ENCODE measurements around the gene ARL6IP5. TPM values are rescaled to one million over a fixed set of nuclear protein-coding genes. Genes with fewer than 3 reads are reported as not detected.

ARL6IP5 gene, protein sequence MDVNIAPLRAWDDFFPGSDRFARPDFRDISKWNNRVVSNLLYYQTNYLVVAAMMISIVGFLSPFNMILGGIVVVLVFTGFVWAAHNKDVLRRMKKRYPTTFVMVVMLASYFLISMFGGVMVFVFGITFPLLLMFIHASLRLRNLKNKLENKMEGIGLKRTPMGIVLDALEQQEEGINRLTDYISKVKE
- total RNA-seq = 115 and 121 TPM in 2 replicates

DNA sequence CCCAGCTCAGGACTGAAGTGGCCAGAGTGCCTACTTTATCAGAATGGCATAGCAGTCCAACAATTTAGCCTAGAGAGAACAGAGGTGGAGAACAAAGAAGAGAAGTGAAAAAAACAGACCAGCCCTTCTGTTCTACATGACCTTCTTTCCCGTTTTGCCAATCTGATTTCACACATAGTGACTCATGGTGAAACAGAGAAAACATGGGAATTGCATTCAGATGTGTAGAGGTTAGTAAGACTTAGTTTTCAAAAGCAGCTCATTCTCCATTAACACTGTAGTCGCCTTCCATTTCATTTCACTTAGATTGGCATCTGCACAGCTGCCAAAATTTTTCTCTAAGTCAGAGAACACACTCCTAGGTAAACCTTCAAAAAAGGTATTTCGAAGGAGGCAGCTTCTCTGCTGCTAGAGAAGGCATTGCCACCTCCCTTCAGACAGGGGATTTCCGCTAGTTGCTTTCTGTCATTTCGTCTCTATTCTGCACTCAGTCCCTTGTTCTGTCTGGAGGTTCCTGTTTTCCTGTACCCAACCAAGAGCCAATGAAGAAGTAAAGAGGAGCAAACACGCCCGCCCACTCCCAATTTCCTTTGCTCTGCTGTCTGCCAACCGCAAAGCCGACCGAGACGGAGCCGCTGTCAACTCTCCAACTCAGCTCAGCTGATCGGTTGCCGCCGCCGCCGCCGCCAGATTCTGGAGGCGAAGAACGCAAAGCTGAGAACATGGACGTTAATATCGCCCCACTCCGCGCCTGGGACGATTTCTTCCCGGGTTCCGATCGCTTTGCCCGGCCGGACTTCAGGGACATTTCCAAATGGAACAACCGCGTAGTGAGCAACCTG lies at the start of gene ARL6IP5:
Gene ARL6IP5, plus strand, starts transcription at position 612 of the 842 bp plus-strand sequence. Its CDS starts 111 bp downstream, at position 723.

DNA sequence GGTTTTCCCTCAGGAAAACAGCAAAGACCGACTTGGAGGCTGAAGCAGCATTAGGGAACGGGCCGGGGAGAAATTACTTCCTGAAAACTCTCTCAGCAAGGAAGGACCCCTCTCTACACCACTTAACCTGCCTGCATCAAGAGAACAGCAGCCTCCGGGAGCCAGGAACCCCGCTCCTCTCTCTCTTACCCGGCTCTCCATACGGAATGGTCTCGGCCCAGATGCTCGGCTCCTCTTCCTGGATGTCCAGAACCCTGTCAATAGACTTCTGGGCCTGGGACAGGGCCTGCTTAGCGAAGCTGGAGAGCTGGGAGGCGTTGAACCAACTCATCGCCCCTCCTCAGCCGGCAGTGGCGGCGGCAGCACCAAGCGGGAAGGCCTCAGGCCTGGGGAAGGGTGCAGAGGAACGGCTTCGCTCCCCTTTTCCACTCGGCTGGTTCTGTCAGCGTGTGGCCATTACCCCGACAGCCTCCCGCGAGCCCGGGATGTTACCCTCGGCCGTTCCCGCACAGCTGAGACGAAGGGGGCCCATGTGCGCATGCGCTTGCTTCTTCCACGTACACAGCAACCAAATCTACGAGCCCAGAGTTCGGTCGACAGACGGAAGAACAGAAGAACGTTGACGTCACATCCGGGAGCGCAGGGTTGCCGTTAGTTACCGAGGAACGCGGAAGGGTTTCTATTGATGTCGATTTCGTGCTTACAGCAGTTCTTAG lies 32.8 kb upstream of the ARL6IP5 start, which contains the start of gene TMF1:
Gene TMF1, minus strand, starts transcription at position 578 of the 716 bp plus-strand sequence. Its CDS starts 247 bp downstream, at position 331.

DNA sequence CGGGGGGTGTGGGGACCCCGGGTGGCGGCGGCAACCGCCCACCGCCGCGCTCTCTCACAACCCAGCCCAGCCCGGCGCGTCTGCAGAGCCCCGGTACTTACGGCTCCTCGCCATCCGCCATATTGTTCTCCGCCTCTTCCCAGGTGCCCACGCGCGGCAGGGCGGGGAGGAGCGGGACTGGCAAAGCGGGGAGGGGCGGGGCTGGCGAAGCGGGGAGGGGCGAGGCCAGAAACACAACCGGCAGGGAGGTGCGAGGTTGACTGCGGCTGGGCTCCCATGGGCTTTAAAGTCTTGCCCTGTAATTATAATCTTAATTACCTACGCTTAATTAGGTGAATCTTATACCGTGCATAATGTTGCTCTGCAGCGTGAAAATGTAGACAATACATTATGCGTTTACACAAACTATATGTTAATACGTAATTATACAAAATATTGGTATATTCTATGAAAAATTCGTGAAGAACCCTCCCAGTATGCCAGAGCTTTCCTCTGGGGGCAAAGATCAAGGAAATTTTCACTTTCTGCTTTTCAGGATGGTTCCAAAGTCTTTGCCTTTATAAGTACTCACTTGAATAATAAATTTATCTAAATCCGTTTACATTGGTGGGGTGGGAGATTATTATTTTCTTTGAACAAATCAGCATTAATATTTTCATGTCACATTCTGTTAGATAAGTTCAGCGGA lies 4.4 kb upstream of the ARL6IP5 start, which contains the start of gene UBA3:
Gene UBA3, minus strand, starts transcription at position 133 of the 688 bp plus-strand sequence. Its CDS starts 12 bp downstream, at position 121.

DNA sequence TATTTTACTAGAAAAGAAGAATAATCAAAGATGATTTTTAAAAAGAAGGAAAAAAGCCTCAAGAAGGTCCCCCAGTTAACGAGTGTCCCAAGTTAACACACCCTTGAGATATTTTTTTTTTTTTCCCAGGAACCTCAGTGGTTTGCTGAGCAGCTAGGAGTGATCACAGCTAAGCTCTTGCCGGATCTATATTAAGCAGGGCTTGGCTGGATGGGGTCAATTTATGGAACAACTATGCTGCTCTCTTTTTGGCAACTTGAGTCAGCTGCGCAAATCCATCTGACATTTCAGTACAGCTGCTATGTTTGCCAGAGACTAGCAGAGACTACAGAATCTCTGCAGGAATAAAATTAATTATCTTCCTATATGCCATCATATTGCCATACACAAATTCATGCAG lies 37.7 kb downstream of the ARL6IP5 start, which contains the start of gene LMOD3:
Gene LMOD3, minus strand, starts transcription at position 193 of the 400 bp plus-strand sequence. CDS start 209 bp downstream, outside the sequence.

Other genes with a start within 250 kb of the ARL6IP5 start
- not detected in 2 replicates for gene TAFA4, start 152.4 kb upstream of the ARL6IP5 start, total RNA-seq
- gene EOGT, start 71.3 kb upstream of the ARL6IP5 start, total RNA-seq = 23.0 and 26.0 TPM in 2 replicates
- 34.5 and 42.8 TPM in 2 replicates for gene TMF1, start 32.6 kb upstream of the ARL6IP5 start, total RNA-seq
- 82.3 and 100 TPM in 2 replicates for gene UBA3, start 4.6 kb upstream of the ARL6IP5 start, total RNA-seq
- under 0.01 TPM in 1 of 2 replicates, not detected in the other for gene LMOD3, start 37.7 kb downstream of the ARL6IP5 start, total RNA-seq